H1 (cell line): Measurements from ENCODE around the gene NUDC. TPM values are rescaled to one million over a fixed set of nuclear protein-coding genes. Genes with fewer than 3 reads are reported as not detected.

Source experiments
- CTCF ChIA-PET: fragments of 300-600 bp; sonication (Branson Sonifier 250); formaldehyde crosslinking; loops from one replicate; lab custom pipeline; 2021; ENCODE audit not compliant: partially characterized antibody; lab: Charles Lee
- POLR2A ChIA-PET: fragments of 300-600 bp; sonication (Branson Sonifier 250); formaldehyde crosslinking; loops from one replicate; lab custom pipeline; 2021; ENCODE audit warnings: inconsistent platforms; ENCODE audit not compliant: partially characterized antibody; lab: Charles Lee
- DNase-seq, 2 experiments: peaks; one replicate each; pipeline versions ENCODE4 v3.0.0 to v3.0.0-alpha.2; 2010 to 2022; ENCODE audit warnings: low spot score in 2 of 2, low read depth in 1 of 2, mixed read lengths in 1 of 2
- FAIRE-seq: peaks from 2 replicates; lab custom pipeline; 2011; peaks lifted over from hg19 to GRCh38; lab: Jason Lieb, UNC
- H2AFZ ChIP-seq: 2 replicates; pipeline ENCODE4 v1.8.1; 2012; ENCODE audit warnings: low read length, inconsistent platforms
- H2AK5ac ChIP-seq: 2 replicates; pipeline ENCODE4 v1.6.1; 2013; ENCODE audit warnings: low read depth, low read length
- H2BK120ac ChIP-seq: replicated peaks from 2 replicates; pipeline ENCODE3; 2013; ENCODE audit warnings: low read depth, low read length, inconsistent platforms
- H2BK12ac ChIP-seq: 2 replicates; pipeline ENCODE4 v1.6.1; 2013; ENCODE audit warnings: low read depth, low read length
- H2BK15ac ChIP-seq: 2 replicates; pipeline ENCODE4 v1.6.1; 2013; ENCODE audit warnings: low read length
- H2BK20ac ChIP-seq: 2 replicates; pipeline ENCODE4 v1.6.1; 2013; ENCODE audit warnings: low read length
- H2BK5ac ChIP-seq: 2 replicates; pipeline ENCODE4 v1.6.1; 2013; ENCODE audit warnings: low read depth, low read length
- H3K14ac ChIP-seq: 2 replicates; pipeline ENCODE4 v1.6.1; 2013; ENCODE audit warnings: inconsistent platforms; ENCODE audit not compliant: insufficient read length
- H3K18ac ChIP-seq: 2 replicates; pipeline ENCODE4 v1.6.1; 2013; ENCODE audit warnings: low read length; ENCODE audit errors: extremely low read depth
- H3K23ac ChIP-seq: 2 replicates; pipeline ENCODE4 v1.6.1; 2013; ENCODE audit warnings: inconsistent platforms; ENCODE audit not compliant: insufficient read length
- H3K23me2 ChIP-seq: 2 replicates; pipeline ENCODE4 v1.6.1; 2013; ENCODE audit warnings: low read depth, low read length
- H3K27ac ChIP-seq: 2 replicates; pipeline ENCODE4 v1.6.1; 2011; ENCODE audit warnings: low read depth, low read length, inconsistent platforms
- H3K27me3 ChIP-seq, 4 experiments: replicated peaks in 1 of 4; 1 replicate in 1 of 4; 2 replicates in 3 of 4; pipeline versions ENCODE4 v1.6.1 to v1.8.1; 2011 to 2013; ENCODE audit warnings: low read length in 3 of 4, mild to moderate bottlenecking in 3 of 4, inconsistent platforms in 2 of 4, mixed read lengths in 2 of 4, moderate library complexity in 1 of 4; ENCODE audit not compliant: control insufficient read depth in 3 of 4, insufficient read depth in 3 of 4; ENCODE audit errors: extremely low read depth in 1 of 4
- H3K36me3 ChIP-seq, 4 experiments: 2 replicates each; pipeline versions ENCODE4 v1.6.1 to v1.8.1; 2011 to 2013; ENCODE audit warnings: mild to moderate bottlenecking in 4 of 4, low read length in 3 of 4, moderate library complexity in 2 of 4, control low read depth in 1 of 4, inconsistent platforms in 1 of 4; ENCODE audit not compliant: insufficient read depth in 4 of 4, control insufficient read depth in 2 of 4
- H3K4ac ChIP-seq: replicated peaks from 2 replicates; pipeline ENCODE3; 2013; ENCODE audit warnings: low read length, low read depth, mixed read lengths, inconsistent platforms; ENCODE audit not compliant: insufficient read length
- H3K4me1 ChIP-seq, 4 experiments: replicated peaks in 1 of 4; 1 replicate in 1 of 4; 2 replicates in 3 of 4; pipeline versions ENCODE4 v1.6.1 to v1.8.1; 2011 to 2013; ENCODE audit warnings: low read length in 3 of 4, inconsistent platforms in 2 of 4, mixed read lengths in 1 of 4; ENCODE audit not compliant: insufficient read depth in 4 of 4, control insufficient read depth in 3 of 4
- H3K4me2 ChIP-seq, 2 experiments: 2 replicates each; pipeline versions ENCODE4 v1.6.1 to v1.8.1; 2011 to 2013; ENCODE audit warnings: low read depth in 2 of 2, low read length in 2 of 2, control low read depth in 1 of 2, inconsistent platforms in 1 of 2, mild to moderate bottlenecking in 1 of 2; ENCODE audit not compliant: insufficient read depth in 1 of 2
- H3K4me3 ChIP-seq, 4 experiments: fragments of 200-600, 300-600 bp in 1 of 4; sonication (generic), shearing (Covaris generic), sonication (Bioruptor Twin) in 1 of 4; 2 replicates each; pipeline versions ENCODE4 v1.5.1 to v1.8.1; 2011 to 2016; ENCODE audit warnings: low read length in 4 of 4, low read depth in 3 of 4, control low read depth in 2 of 4, inconsistent platforms in 2 of 4, mild to moderate bottlenecking in 2 of 4, mixed read lengths in 1 of 4, moderate library complexity in 1 of 4; ENCODE audit not compliant: insufficient read depth in 2 of 4; ENCODE audit errors: extremely low read depth in 1 of 4
- H3K56ac ChIP-seq: replicated peaks from 2 replicates; pipeline ENCODE3; 2013; ENCODE audit warnings: low read depth, mild to moderate bottlenecking, mixed read lengths, low read length, inconsistent platforms; ENCODE audit not compliant: insufficient read length
- H3K79me1 ChIP-seq: 2 replicates; pipeline ENCODE4 v1.6.1; 2013; ENCODE audit warnings: low read depth, low read length, control low read depth
- H3K79me2 ChIP-seq, 2 experiments: 2 replicates each; pipeline versions ENCODE4 v1.6.1 to v1.8.1; 2012 to 2013; ENCODE audit warnings: low read length in 2 of 2, mild to moderate bottlenecking in 2 of 2, inconsistent platforms in 1 of 2; ENCODE audit not compliant: insufficient read depth in 2 of 2, control insufficient read depth in 1 of 2
- H3K9ac ChIP-seq, 4 experiments: replicated peaks in 1 of 4; 1 replicate in 1 of 4; 2 replicates in 3 of 4; pipeline versions ENCODE4 v1.6.1 to v1.8.1; 2011 to 2013; ENCODE audit warnings: low read depth in 3 of 4, low read length in 3 of 4, control low read depth in 2 of 4, mild to moderate bottlenecking in 2 of 4, moderate library complexity in 2 of 4, inconsistent platforms in 1 of 4; ENCODE audit errors: extremely low read depth in 1 of 4
- H3K9me3 ChIP-seq, 2 experiments: 2 replicates each; pipeline versions ENCODE4 v1.6.1 to v1.8.1; 2012 to 2013; ENCODE audit warnings: mild to moderate bottlenecking in 2 of 2, moderate library complexity in 2 of 2, control low read depth in 1 of 2, inconsistent platforms in 1 of 2, low read depth in 1 of 2, low read length in 1 of 2, mixed read lengths in 1 of 2; ENCODE audit not compliant: insufficient read depth in 2 of 2
- H4K20me1 ChIP-seq, 2 experiments: replicated peaks in 1 of 2; 2 replicates each; pipeline versions ENCODE3 to v1.8.1; 2011 to 2013; ENCODE audit warnings: inconsistent platforms in 2 of 2, low read length in 2 of 2, mild to moderate bottlenecking in 1 of 2; ENCODE audit not compliant: insufficient read depth in 2 of 2, control insufficient read depth in 1 of 2
- H4K5ac ChIP-seq: 2 replicates; pipeline ENCODE4 v1.6.1; 2013; ENCODE audit warnings: low read length, low read depth, mixed read lengths, inconsistent platforms; ENCODE audit not compliant: insufficient read length
- H4K8ac ChIP-seq: 2 replicates; pipeline ENCODE4 v1.8.0; 2013; ENCODE audit warnings: mild to moderate bottlenecking, moderate library complexity, low read length, inconsistent platforms; ENCODE audit not compliant: insufficient read depth; ENCODE audit errors: extremely low read depth
- H4K91ac ChIP-seq: replicated peaks from 2 replicates; pipeline ENCODE3; 2013; ENCODE audit warnings: low read length, mixed read lengths, inconsistent platforms; ENCODE audit not compliant: insufficient read length
- PHF8 ChIP-seq: fragments of 200-600 bp; sonication (generic); conservative IDR thresholded peaks from 2 replicates; pipeline ENCODE4 v1.7.1; 2012; ENCODE audit warnings: low read depth, mild to moderate bottlenecking, inconsistent platforms, low read length, moderate library complexity
- SAP30 ChIP-seq: fragments of 300-600 bp; sonication (generic); IDR thresholded peaks from 2 replicates; pipeline ENCODE4 v1.7.1; 2012; ENCODE audit warnings: low read length, moderate library complexity, mild to moderate bottlenecking, inconsistent platforms; ENCODE audit not compliant: insufficient read depth, insufficient replicate concordance
- TAF1 ChIP-seq: IDR thresholded peaks from 2 replicates; pipeline ENCODE4 v1.6.1; 2011; ENCODE audit warnings: mild to moderate bottlenecking, low read depth, low read length
- WGBS, 2 experiments: shearing (Covaris generic) in 1 of 2; methylation state at CpG; one replicate each; pipeline versions ENCODE4 v1.1.6 to v1.1.7; 2013 to 2015; ENCODE audit warnings: low lambda C conversion rate in 2 of 2, mixed read lengths in 2 of 2, inconsistent platforms in 1 of 2, low coverage in 1 of 2, missing lambda C conversion rate in 1 of 2; ENCODE audit not compliant: insufficient replicate concordance in 2 of 2, insufficient coverage in 1 of 2, insufficient read length in 1 of 2; ENCODE audit errors: extremely low coverage in 1 of 2, missing lambda C conversion rate in 1 of 2; 5-methylcytosine and 5-hydroxymethylcytosine counted together
- polyA plus RNA-seq, 7 experiments: library from polyadenylated mRNA; depleted of rRNA in 3 of 7; stranded (reverse) in 5 of 7; unstranded in 2 of 7; fragments of >200 nt in 5 of 7; fragments of 200-250 nt in 2 of 7; gene quantifications; 1 replicate in 5 of 7; 2 replicates in 1 of 7; 4 replicates in 1 of 7; pipeline versions ENCODE4 v1.2.1 to v1.2.3, GENCODE V29; 2011 to 2013; ENCODE audit warnings: missing spikeins in 2 of 7, mixed read lengths in 2 of 7
- total RNA-seq: library from RNA; stranded (reverse); fragmentation: NEBNext Ultra II Directional; extraction: Animal tissue kit (Norgen Biotek cat#: 25700); gene quantifications from 2 replicates; pipeline ENCODE4 v1.2.1, GENCODE V29; 2021

NUDC gene
- total and polyA plus RNA-seq, 2 of the 8 experiments (the other 6 are each of a cell fraction or from before 2014, with no cell fraction given) = 43.2 to 131 TPM

- peak overlapping the region; percentile 13; the same call in 1 of the 2 replicates for H2BK5ac ChIP-seq
- DNase-seq = no peak
- peaks cover 0 to 8% (median 3%) of the 10 kb centered on the region in 4 experiments; a peak in 3 of 7 replicates for H3K4me1 ChIP-seq
- H3K4ac ChIP-seq = no peak overlapping the region
- POLR2A ChIA-PET = interaction anchor here (0.7 to 6.5 kb wide), 20 partner anchors 8 to 116 kb away, joined by 3 to 66 read pairs (median 4); partner anchors contain the start of genes GPATCH3 and NR0B2
- no peak overlapping the region for H3K23ac ChIP-seq
- H4K8ac ChIP-seq = peak overlapping the region; percentile 96; the same call in 1 of the 2 replicates
- H3K18ac ChIP-seq = no peak overlapping the region; the same call in none of the 2 replicates
- no peak overlapping the region for H2BK20ac ChIP-seq
- WGBS, 2 experiments = 36% methylated on average over 2 of the region's 12 CpGs; no CpG with 5 or more reads in 1 of the 2 experiments
- no peak overlapping the region for H2BK12ac ChIP-seq
- H3K4me2 ChIP-seq = peak overlapping the region; percentile 79 to 97
- H2BK15ac ChIP-seq = no peak overlapping the region
- peak; percentile 7 for TF ChIP-seq SAP30
- TF ChIP-seq TAF1 = no peak
- peak; percentile 57; the same call in 1 of the 2 replicates for TF ChIP-seq PHF8
- TF ChIP-seq, all 59 proteins: peak for 2
- Histone ChIP-seq H3K56ac (peak overlapping the region; percentile 5), H3K36me3 (peaks cover 9 to 36% (median 24%) of the 10 kb centered on the region in 4 experiments; a peak in 6 of 8 replicates), H3K23me2 (peaks cover 12% of the 10 kb centered on the region; the same call in 1 of the 2 replicates), H2BK120ac (no peak overlapping the region), H2AFZ (no peak overlapping the region; the same call in 1 of the 2 replicates), H3K14ac (no peak overlapping the region), H3K79me2 (peaks cover 0 to 12% of the 10 kb centered on the region in 2 experiments; a peak in 2 of 4 replicates), H4K91ac (peak overlapping the region; percentile 47), H3K9me3 (no peaks in the 10 kb centered on the region), H3K9ac (peak overlapping the region in 3 of 4 experiments; percentile 72 to 84 (median 82); a peak in 5 of 7 replicates), H3K27ac (peak overlapping the region; percentile 38; the same call in 1 of the 2 replicates), H3K79me1 (0 out of 2 replicates have a peak, but pooled peaks cover 2% of the 10 kb centered on the region), H4K20me1 (peaks cover 2 to 6% of the 10 kb centered on the region in 2 experiments), H4K5ac (peak overlapping the region; percentile 70), H3K4me3 (peak overlapping the region; percentile 77 to 80 (median 80)), H3K27me3 (no peaks in the 10 kb centered on the region), H2AK5ac (no peak overlapping the region)
- no peak for FAIRE-seq
- CTCF ChIA-PET = interaction anchor here (0.8 to 31.7 kb wide), 8 partner anchors 9 to 352 kb away, joined by 3 to 547 read pairs (median 8); partner anchors contain the start of genes GPATCH3 and SFN
Observed at GRCh38 chr1:26890467-26890796, 31.1 kb upstream of the NUDC start.
